ENCODE results near the gene ABHD5.

DNA sequence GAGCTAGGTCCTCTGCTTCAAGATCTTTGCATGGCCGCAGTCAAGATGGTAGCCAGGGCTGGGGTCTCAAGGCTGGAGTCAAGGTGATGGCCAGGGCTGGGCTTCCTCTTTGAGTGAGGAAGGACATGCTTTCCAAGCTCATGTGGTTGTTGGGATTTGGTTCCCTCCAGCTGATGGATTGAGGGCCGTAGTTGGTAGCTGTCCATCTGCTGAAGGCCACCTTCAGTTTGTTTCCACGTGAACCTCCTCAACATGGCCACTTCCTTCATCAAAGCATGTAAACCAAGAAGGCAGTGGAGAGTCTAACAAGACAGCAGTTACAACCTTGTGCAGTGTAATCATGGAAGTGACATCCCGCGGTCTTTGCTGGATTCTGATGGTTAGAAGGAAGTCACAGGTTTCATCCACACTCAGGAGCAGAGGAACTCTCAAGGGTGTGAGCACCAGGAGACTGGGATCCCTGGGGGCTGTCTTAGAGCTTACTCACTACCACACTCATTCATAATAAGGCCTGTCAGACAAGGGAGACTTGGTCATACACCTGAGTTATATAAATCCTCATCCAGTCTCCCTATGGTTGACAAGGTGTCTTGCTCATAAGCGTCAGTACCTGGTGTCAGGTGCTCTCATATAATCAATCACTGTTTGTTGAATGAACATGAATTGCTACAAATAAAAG lies 42.1 kb downstream of the ABHD5 start:
- TF ChIP-seq EP300 (IDR thresholded peaks at IDR 0.05): no peak
- TF ChIP-seq, protein P1, sequence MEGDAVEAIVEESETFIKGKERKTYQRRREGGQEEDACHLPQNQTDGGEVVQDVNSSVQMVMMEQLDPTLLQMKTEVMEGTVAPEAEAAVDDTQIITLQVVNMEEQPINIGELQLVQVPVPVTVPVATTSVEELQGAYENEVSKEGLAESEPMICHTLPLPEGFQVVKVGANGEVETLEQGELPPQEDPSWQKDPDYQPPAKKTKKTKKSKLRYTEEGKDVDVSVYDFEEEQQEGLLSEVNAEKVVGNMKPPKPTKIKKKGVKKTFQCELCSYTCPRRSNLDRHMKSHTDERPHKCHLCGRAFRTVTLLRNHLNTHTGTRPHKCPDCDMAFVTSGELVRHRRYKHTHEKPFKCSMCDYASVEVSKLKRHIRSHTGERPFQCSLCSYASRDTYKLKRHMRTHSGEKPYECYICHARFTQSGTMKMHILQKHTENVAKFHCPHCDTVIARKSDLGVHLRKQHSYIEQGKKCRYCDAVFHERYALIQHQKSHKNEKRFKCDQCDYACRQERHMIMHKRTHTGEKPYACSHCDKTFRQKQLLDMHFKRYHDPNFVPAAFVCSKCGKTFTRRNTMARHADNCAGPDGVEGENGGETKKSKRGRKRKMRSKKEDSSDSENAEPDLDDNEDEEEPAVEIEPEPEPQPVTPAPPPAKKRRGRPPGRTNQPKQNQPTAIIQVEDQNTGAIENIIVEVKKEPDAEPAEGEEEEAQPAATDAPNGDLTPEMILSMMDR (IDR thresholded peaks at IDR 0.05): no peak
